CD4-positive, alpha-beta T cell (primary cell): ENCODE results near the gene GORASP1. TPM values are rescaled to one million over a fixed set of nuclear protein-coding genes. Genes with fewer than 3 reads are reported as not detected.

Experiments
- ATAC-seq: fragments of 200-7000 bp; cut with Tn5 transposase; one replicate; pipeline ENCODE4 v1.10.0; 2022; ENCODE audit warnings: mild to moderate bottlenecking; ENCODE audit not compliant: poor library complexity
- CTCF ChIA-PET: fragments of 350-600 bp; sonication (Branson Sonifier 250); formaldehyde crosslinking; loops from one replicate; lab custom pipeline; 2021; ENCODE audit warnings: antibody characterized with exemption, inconsistent platforms; lab: Charles Lee
- POLR2A ChIA-PET: fragments of 350-600 bp; sonication (Branson Sonifier 250); formaldehyde crosslinking; loops from one replicate; lab custom pipeline; 2021; ENCODE audit warnings: antibody characterized with exemption, inconsistent platforms; lab: Charles Lee
- DNase-seq, 14 experiments: peaks; one replicate each; pipeline ENCODE4 v3.0.0-alpha.2; 2013 to 2020; ENCODE audit warnings: mixed read lengths in 2 of 14
- H3K27ac ChIP-seq, 2 donors: one replicate each; pipeline versions ENCODE4 v1.5.1 to v1.7.0; 2013; ENCODE audit warnings: low read length in 2 of 2, low read depth in 1 of 2, mild to moderate bottlenecking in 1 of 2
- H3K27me3 ChIP-seq, 2 experiments: 1 replicate in 1 of 2; 2 replicates in 1 of 2; pipeline versions ENCODE4 v1.6.1 to v1.7.0; 2013; ENCODE audit warnings: low read length in 2 of 2, control low read depth in 1 of 2, mild to moderate bottlenecking in 1 of 2, moderate library complexity in 1 of 2; ENCODE audit not compliant: insufficient read depth in 2 of 2, control insufficient read depth in 1 of 2
- H3K36me3 ChIP-seq: one replicate; pipeline ENCODE4 v1.6.1; 2013; ENCODE audit warnings: low read length, control low read depth; ENCODE audit not compliant: insufficient read depth
- H3K4me1 ChIP-seq: one replicate; pipeline ENCODE4 v1.6.1; 2013; ENCODE audit warnings: low read length, control low read depth; ENCODE audit not compliant: insufficient read depth
- H3K4me3 ChIP-seq: one replicate; pipeline ENCODE4 v1.5.1; 2013; ENCODE audit warnings: mild to moderate bottlenecking, low read length, moderate library complexity
- H3K9me3 ChIP-seq, 2 experiments: 1 replicate in 1 of 2; 2 replicates in 1 of 2; pipeline versions ENCODE4 v1.6.1 to v1.7.0; 2013; ENCODE audit warnings: low read length in 2 of 2, mild to moderate bottlenecking in 2 of 2, control low read depth in 1 of 2, moderate library complexity in 1 of 2; ENCODE audit not compliant: control insufficient read depth in 1 of 2, insufficient read depth in 1 of 2
- H3K27ac Mint-ChIP-seq: one replicate; pipeline ENCODE4 v1.8.0; 2020; ENCODE audit warnings: mixed read lengths
- H3K27me3 Mint-ChIP-seq: one replicate; pipeline ENCODE4 v1.8.0; 2021; ENCODE audit warnings: mixed read lengths
- H3K36me3 Mint-ChIP-seq: one replicate; pipeline ENCODE4 v1.8.0; 2021; ENCODE audit warnings: low read depth, mixed read lengths
- H3K4me1 Mint-ChIP-seq: one replicate; pipeline ENCODE4 v1.8.0; 2021; ENCODE audit warnings: low read depth, mixed read lengths
- H3K4me3 Mint-ChIP-seq: one replicate; pipeline ENCODE4 v1.8.0; 2020; ENCODE audit warnings: mild to moderate bottlenecking, mixed read lengths
- H3K9me3 Mint-ChIP-seq: one replicate; pipeline ENCODE4 v1.8.0; 2020; ENCODE audit warnings: mixed read lengths
- CTCF ChIP-seq: fragments of 200-600 bp; IDR thresholded peaks from one replicate; pipeline ENCODE4 v1.8.0; 2022; ENCODE audit warnings: antibody characterized with exemption, mild to moderate bottlenecking
- intact Hi-C, 2 experiments: fragments of 100-400 bp; cut with DNase I in 1 of 2; cut with micrococcal nuclease in 1 of 2; formaldehyde crosslinking; loops; one replicate each; pipeline versions ENCODE4 v1.15.1 to v1.9.0; 2023 to 2025; cut with DNase I, micrococcal nuclease
- total RNA-seq, 174 experiments: library from RNA in 2 of 174; stranded (reverse) in 2 of 174; gene quantifications; one replicate each; pipeline ENCODE4 v1.2.3 and lab custom pipeline; 2021 to 2026

The GORASP1 gene
- total RNA-seq, 2 experiments from 2014 or later: 29.1 to 31.5 TPM

- Mint-ChIP-seq H3K27me3 (no peaks in the 10 kb centered on the region), H3K9me3 (no peaks in the 10 kb centered on the region), H3K36me3 (peaks cover 55% of the 10 kb centered on the region), H3K4me3 (no peak overlapping the region), H3K4me1 (peaks cover 28% of the 10 kb centered on the region), H3K27ac (peak overlapping the region; percentile 68)
- Histone ChIP-seq H3K4me1 (peaks cover 21% of the 10 kb centered on the region), H3K9me3 (no peaks in the 10 kb centered on the region), H3K27ac (no peak overlapping the region), H3K36me3 (peaks cover 47% of the 10 kb centered on the region), H3K4me3 (no peak overlapping the region), H3K27me3 (no peaks in the 10 kb centered on the region)
- no peak for ATAC-seq
- ChIA-PET POLR2A (no interaction called here), CTCF (no interaction called here)
- no peak for TF ChIP-seq CTCF
- intact Hi-C loops: no loop called here
- no peak for DNase-seq
Measured at GRCh38 chr3:39139442-39139841, 32.0 kb upstream of the GORASP1 start.

- Histone ChIP-seq H3K9me3 (no peaks in the 10 kb centered on the region), H3K27me3 (no peaks in the 10 kb centered on the region), H3K27ac (no peak overlapping the region), H3K4me1 (peaks cover 21% of the 10 kb centered on the region), H3K36me3 (peaks cover 42% of the 10 kb centered on the region), H3K4me3 (no peak overlapping the region)
- Mint-ChIP-seq H3K4me1 (peaks cover 25% of the 10 kb centered on the region), H3K27ac (peak overlapping the region; percentile 68), H3K36me3 (peaks cover 49% of the 10 kb centered on the region), H3K4me3 (no peak overlapping the region), H3K9me3 (no peaks in the 10 kb centered on the region), H3K27me3 (no peaks in the 10 kb centered on the region)
- ChIA-PET POLR2A (no interaction called here), CTCF (no interaction called here)
- TF ChIP-seq CTCF: no peak
- DNase-seq: peak in 1 of 14 experiments; percentile 35
- intact Hi-C loops: no loop called here
- peak; percentile 5 for ATAC-seq
Measured at GRCh38 chr3:39138804-39139415, 31.5 kb upstream of the GORASP1 start.

GRCh38 chr3:39137991-39138803 lies 30.8 kb upstream of the GORASP1 start:
- no peaks in the 10 kb centered on the region for H3K9me3 ChIP-seq
- H3K27me3 ChIP-seq: no peaks in the 10 kb centered on the region
- Mint-ChIP-seq H3K27me3 (no peaks in the 10 kb centered on the region), H3K36me3 (peaks cover 42% of the 10 kb centered on the region), H3K9me3 (no peaks in the 10 kb centered on the region), H3K4me1 (peaks cover 25% of the 10 kb centered on the region), H3K27ac (peak overlapping the region; percentile 68), H3K4me3 (no peak overlapping the region)
- no peak overlapping the region for H3K4me3 ChIP-seq
- DNase-seq (peak in 1 of 14 experiments; percentile 28), ATAC-seq (peak; percentile 8)
- peaks cover 17% of the 10 kb centered on the region for H3K4me1 ChIP-seq
- TF ChIP-seq CTCF: no peak
- POLR2A ChIA-PET: no interaction called here
- intact Hi-C loops: no loop called here
- H3K27ac ChIP-seq: no peak overlapping the region
- H3K36me3 ChIP-seq: peaks cover 35% of the 10 kb centered on the region
- CTCF ChIA-PET: no interaction called here
